ENCODE measurements around the gene PIGT. TPM values are rescaled to one million over a fixed set of nuclear protein-coding genes. Genes with fewer than 3 reads are reported as not detected.

Gene PIGT
- total RNA-seq, 1 experiment from 2014 or later = 193 TPM

DNA sequence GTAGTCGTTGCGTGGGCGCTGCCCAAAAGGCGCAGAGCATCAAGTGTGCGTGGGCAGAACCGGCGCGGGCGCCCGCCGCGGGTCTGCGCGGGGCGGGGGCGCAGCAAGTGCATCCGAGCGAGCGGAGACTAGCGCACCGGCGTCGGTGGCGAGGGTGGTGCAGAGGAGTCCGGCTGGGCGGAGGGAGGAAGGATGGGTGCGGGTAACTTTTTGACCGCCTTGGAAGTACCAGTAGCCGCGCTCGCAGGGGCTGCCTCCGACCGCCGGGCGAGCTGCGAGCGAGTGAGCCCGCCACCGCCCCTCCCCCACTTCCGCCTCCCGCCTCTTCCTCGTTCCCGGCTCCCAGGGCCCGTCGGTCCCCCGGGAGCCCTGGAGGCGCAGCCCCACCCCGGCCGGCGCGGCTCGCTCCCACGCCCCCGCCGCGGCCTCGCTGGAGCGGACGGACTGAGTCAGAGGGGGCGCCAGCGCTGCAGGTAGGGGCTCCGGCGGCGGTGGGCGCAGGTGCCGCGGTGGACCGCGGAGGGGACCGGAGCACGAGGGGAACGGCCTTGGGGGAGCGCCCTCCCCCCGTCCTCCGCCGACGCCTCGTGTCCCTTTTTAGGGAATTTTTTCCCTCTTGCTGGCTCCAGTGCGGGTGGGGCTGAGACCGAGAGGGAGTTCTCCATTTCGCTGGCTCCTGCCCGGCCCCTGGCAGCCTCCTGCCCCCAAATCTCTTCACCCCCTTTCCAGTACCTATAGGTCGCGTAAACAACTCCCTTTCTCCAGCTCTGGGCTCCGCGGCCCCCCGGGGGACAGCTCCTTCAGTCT lies 9.5 kb upstream of the PIGT start:
- Mint-ChIP-seq H3K9me3 (ENCODE audit: low read depth, unreplicated experiment) (peaks cover 2% of the 10 kb centered on the region), H3K4me3 (ENCODE audit: low read depth, unreplicated experiment) (peak overlapping the region; percentile 86), H3K4me1 (ENCODE audit: low read depth, unreplicated experiment) (peaks cover 30% of the 10 kb centered on the region), H3K27ac (ENCODE audit: unreplicated experiment) (peak overlapping the region; percentile 72), H3K27me3 (ENCODE audit: unreplicated experiment) (no peaks in the 10 kb centered on the region), H3K36me3 (ENCODE audit: insufficient read depth, unreplicated experiment) (peaks cover 29% of the 10 kb centered on the region)
- BruUV-seq (replicated peaks) = no TSS peak
- intact Hi-C loops (cut with micrococcal nuclease; ENCODE audit: unreplicated experiment) = no loop called here
- TF ChIP-seq, protein P1, sequence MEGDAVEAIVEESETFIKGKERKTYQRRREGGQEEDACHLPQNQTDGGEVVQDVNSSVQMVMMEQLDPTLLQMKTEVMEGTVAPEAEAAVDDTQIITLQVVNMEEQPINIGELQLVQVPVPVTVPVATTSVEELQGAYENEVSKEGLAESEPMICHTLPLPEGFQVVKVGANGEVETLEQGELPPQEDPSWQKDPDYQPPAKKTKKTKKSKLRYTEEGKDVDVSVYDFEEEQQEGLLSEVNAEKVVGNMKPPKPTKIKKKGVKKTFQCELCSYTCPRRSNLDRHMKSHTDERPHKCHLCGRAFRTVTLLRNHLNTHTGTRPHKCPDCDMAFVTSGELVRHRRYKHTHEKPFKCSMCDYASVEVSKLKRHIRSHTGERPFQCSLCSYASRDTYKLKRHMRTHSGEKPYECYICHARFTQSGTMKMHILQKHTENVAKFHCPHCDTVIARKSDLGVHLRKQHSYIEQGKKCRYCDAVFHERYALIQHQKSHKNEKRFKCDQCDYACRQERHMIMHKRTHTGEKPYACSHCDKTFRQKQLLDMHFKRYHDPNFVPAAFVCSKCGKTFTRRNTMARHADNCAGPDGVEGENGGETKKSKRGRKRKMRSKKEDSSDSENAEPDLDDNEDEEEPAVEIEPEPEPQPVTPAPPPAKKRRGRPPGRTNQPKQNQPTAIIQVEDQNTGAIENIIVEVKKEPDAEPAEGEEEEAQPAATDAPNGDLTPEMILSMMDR (IDR thresholded peaks at IDR 0.05; ENCODE audit: unreplicated experiment) = no peak
- CTCF ChIA-PET = interaction anchor here (0.6 to 3.0 kb wide), 10 partner anchors 9 to 1719 kb away, joined by 3 to 14 read pairs (median 5); partner anchors contain the start of gene PIGT
- peak; percentile 84 for DNase-seq

DNA sequence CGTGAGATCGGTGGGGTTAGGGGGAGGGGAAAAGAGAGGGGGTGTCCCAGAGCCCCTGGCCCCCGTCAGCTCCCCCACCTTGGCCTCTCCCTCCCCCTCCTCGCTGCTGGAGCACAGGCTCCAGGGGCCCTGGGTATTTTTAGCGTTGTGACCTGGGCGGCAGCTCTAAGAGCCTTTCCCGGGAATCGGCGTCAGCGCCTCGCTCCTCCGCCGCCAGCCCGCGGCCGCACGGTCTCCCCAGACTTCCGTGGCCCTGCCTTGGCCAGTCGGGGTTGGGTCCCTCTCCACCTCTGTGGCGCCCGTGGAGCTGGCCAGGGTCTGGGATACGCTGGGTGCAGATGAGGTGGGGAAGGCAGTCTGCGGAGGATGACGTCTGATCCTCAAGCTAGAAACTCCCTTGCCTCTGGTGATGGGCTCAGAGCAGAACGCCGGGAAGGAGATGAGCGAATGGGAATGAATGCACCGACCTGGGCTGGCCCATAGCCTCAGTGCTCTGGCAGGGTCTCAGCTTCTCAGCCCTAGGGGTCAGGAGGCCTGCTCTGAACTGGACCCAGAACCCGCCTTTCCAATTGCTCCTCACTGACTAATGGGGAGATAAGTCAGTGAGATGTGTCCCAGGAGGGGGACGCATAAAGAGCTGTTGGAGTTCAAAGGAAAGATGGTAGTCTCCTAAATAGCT lies 8.7 kb upstream of the PIGT start:
- Mint-ChIP-seq H3K27me3 (ENCODE audit: unreplicated experiment) (no peaks in the 10 kb centered on the region), H3K27ac (ENCODE audit: unreplicated experiment) (peak overlapping the region; percentile 57), H3K4me3 (ENCODE audit: low read depth, unreplicated experiment) (peak overlapping the region; percentile 86), H3K36me3 (ENCODE audit: insufficient read depth, unreplicated experiment) (peaks cover 29% of the 10 kb centered on the region), H3K9me3 (ENCODE audit: low read depth, unreplicated experiment) (no peaks in the 10 kb centered on the region), H3K4me1 (ENCODE audit: low read depth, unreplicated experiment) (peaks cover 30% of the 10 kb centered on the region)
- DNase-seq = peak; percentile 44
- intact Hi-C loops (cut with micrococcal nuclease; ENCODE audit: unreplicated experiment) = no loop called here
- CTCF ChIA-PET = interaction anchor here (0.6 to 3.0 kb wide), 11 partner anchors 9 to 1718 kb away, joined by 3 to 14 read pairs (median 5); partner anchors contain the start of genes PIGT and SYS1
- TF ChIP-seq, protein P1 (IDR thresholded peaks at IDR 0.05; ENCODE audit: unreplicated experiment) = no peak
- no TSS peak for BruUV-seq (replicated peaks)

DNA sequence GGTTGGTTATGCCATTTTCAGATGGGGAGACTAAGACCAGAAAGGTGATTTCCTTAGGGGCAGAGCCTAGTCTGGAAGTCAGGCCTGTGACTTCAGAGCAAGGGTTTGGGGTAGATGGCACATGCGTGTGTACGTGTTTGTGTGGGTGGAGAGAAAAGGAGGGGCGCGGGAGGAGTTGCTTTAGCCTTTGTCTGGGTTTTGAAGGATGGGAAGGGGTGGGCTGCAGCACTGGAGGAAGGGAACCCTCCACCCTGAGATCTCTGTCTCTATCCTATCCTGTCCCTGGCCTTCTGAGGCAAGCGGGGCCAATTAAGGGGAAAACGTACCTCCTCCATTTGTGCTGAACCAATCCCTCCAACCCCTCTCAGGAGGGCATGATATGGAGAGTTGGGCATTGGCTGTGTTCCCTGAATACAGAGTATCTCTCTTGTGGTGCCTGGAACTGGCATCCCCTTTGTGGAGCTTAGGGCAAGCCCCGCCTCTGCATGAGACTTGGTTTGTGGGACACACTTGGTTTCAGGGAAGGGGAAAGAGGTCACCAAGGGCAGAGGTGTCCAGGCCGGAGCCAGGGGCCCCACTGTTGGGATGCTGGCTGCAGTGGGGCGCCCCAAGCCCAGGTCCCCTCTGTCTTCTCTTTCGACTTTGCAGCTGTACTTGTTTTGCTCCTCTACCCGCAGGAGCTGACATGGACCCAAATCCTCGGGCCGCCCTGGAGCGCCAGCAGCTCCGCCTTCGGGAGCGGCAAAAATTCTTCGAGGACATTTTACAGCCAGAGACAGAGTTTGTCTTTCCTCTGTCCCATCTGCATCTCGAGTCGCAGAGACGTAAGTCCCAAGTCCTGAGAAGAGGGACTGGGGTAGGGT lies 7.9 kb upstream of the PIGT start, which contains the start of gene DBNDD2:
TSS of gene DBNDD2 (plus strand) at position 507 of the 863 bp plus-strand sequence. CDS start at position 686, 179 bp downstream.
- Mint-ChIP-seq H3K4me3 (ENCODE audit: low read depth, unreplicated experiment) (peak within 1 kb of the TSS; percentile 86), H3K36me3 (ENCODE audit: insufficient read depth, unreplicated experiment) (peaks cover 29% of the 10 kb centered on the region)
- DNase-seq = no peak

More for the DNA sequence above, 7.9 kb upstream of the PIGT start, which contains the start of gene DBNDD2:
- H3K27ac Mint-ChIP-seq (ENCODE audit: unreplicated experiment) = peak within 1 kb of the TSS; percentile 57
- no TSS peak for BruUV-seq (replicated peaks)
- intact Hi-C loops (cut with micrococcal nuclease; ENCODE audit: unreplicated experiment) = no loop called here
- H3K27me3 Mint-ChIP-seq (ENCODE audit: unreplicated experiment) = no peaks in the 10 kb centered on the region
- CTCF ChIA-PET = interaction anchor here (0.5 to 3.0 kb wide), 8 partner anchors 8 to 363 kb away, joined by 3 to 14 read pairs (median 6); partner anchors contain the start of genes PIGT and SYS1
- TF ChIP-seq, protein P1 (IDR thresholded peaks at IDR 0.05; ENCODE audit: unreplicated experiment) = no peak
- no peaks in the 10 kb centered on the region for H3K9me3 Mint-ChIP-seq (ENCODE audit: low read depth, unreplicated experiment)
- peaks cover 30% of the 10 kb centered on the region for H3K4me1 Mint-ChIP-seq (ENCODE audit: low read depth, unreplicated experiment)
